GM12872 (cell line): ENCODE results near the gene FKBP14.
A peak's percentile ranks its signal among the peaks of the same experiment; 100 is the strongest.

Experiments used
- CTCF ChIP-seq: IDR thresholded peaks from 3 replicates; pipeline ENCODE4 v1.5.1; 2011; ENCODE audit warnings: low read depth, mild to moderate bottlenecking, low read length, moderate library complexity; ENCODE audit not compliant: insufficient read depth

Gene FKBP14

GRCh38 chr7:30032310-30033125 is 6.0 kb upstream of the FKBP14 start:
- no peak for TF ChIP-seq CTCF

GRCh38 chr7:30029696-30030095 is 3.2 kb upstream of the FKBP14 start:
- TF ChIP-seq CTCF, result peak; percentile 30; the same call in 1 of the 3 replicates

GRCh38 chr7:30028749-30029635 is 2.5 kb upstream of the FKBP14 start:
- TF ChIP-seq CTCF, result no peak

GRCh38 chr7:30028216-30028748 is 1.8 kb upstream of the FKBP14 start, which contains the start of gene PLEKHA8:
Gene PLEKHA8 (plus strand): TSS chr7:30028412. CDS start chr7:30028763, 351 bp downstream.
- no peak for TF ChIP-seq CTCF

DNA sequence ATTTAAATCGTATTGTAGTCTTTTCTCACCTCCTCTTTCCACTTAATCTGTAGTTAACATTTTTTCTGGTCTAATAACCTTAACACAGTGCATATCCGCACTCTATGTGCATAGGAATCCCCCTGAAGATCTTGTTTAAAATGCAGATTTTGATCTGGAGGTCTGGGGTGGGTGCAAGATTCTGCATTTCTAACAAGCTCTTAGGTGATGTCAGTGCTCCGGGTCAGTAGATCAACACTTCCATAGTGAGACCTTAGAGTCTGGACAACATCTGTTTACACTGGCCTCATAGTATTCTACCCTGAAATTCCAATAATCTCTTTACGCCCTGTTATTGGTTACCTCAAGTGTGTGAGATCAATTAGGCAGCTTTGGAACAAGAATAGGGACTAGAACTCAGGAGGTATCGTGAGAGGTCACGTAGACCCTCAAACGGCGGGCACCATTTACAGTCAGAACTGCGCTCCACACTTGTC is 1.3 kb upstream of the FKBP14 start:
- no peak for TF ChIP-seq CTCF

- TF ChIP-seq CTCF, result no peak
Observed at GRCh38 chr7:30027065-30027456, 559 bp upstream of the FKBP14 start.

- no peak for TF ChIP-seq CTCF
Observed at GRCh38 chr7:30023524-30023923, 3.0 kb downstream of the FKBP14 start.
